SW 1271 (cell line): ENCODE data around the gene PELO.
"Not testable (repeated sequence)": the region's sequence is repeated elsewhere in the genome, so short reads cannot be mapped to it uniquely, and the experiment has no call there.

Source experiments
- DNase-seq, 2 experiments: peaks; one replicate each; lab custom pipeline; 2025; lab: John Stamatoyannopoulos, UW

The PELO gene

GRCh38 chr5:52787600-52788504, at the start of gene PELO, which contains the start of gene ITGA1:
Gene PELO (plus strand): TSS chr5:52787916. CDS start chr5:52800395, 12,479 bp downstream.
Gene ITGA1 (plus strand): TSS chr5:52787916. CDS start chr5:52788354, 438 bp downstream.
- DNase-seq = peak; percentile 78 to 91

DNA sequence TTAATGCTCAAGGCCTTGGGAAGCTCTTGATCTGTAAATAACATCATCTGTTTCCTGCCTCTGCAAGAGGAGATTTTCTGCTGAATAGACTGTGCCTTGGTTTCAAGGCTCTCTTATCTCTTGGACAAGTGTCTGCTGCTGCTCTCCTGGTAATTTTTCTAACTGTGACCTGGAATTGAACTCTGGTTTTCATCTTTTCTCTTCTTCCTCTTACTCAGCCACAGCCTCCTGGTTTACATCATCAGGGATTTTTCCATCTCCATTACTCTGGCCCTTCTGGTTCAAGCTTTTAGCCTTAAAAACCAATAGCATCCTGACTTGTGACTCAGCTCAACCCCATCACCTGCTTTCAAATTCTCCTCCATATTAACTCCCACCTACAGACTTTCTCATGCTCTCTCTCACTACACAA, 49.6 kb upstream of the PELO start:
- no peak for DNase-seq

DNA sequence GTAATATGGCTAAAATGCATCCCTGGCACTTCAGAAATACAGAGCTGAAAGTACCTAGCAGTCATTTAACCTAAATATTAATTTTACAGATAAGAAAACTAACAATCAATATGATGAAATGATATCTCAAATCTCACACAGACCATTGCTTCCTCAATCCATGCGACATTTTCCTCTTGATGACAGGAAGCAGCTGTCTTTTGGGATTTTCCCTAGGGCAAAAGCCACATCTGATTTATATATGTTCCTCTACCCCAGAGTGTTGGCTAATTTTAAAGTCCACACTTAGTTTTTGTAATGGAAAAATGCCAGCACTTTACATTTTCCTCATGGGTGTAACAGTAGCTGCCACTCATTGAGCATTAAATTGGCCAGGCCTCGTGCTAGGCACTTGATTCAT, 47.7 kb upstream of the PELO start:
- DNase-seq = no peak

DNA sequence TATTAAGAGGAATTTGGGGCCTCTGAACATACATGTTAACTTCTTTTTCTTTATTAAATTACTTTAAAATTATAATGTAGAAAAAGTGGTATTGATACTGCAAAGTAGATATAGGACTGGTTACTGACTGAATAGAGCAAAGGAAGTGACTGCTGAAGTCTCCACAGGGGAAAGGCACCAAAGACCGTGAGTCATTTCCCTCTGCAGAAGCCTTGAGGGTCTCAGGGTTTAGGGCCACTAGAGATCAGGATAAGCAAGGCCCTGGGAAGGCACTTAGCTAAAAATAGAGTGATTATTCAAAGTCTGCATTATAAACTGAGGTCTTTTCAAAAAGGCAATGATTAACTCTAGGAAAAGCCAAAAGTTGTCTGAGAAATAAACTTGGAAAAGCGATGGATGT, 44.7 kb upstream of the PELO start:
- no peak for DNase-seq

GRCh38 chr5:52743529-52743928, 44.2 kb upstream of the PELO start:
- no peak for DNase-seq

DNA sequence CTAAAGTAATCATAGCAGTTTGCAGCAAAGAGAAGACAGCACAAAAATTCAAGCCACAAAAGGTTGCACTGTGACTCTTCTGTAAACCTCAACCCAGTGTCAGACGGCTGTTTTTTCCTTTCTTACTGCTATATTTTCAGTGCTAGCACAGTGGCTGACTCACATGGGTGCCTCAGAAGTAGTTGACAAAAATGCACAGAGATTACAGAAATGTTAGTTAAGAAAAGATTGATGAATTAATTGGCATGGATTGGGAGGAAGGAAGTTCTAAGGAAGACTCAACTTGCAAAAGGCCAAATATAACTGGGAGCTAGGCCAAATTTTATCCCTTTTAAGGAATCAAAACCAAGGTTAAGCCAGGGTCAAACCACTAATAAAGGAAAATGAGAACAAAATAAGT, 43.7 kb upstream of the PELO start:
- no peak for DNase-seq

DNA sequence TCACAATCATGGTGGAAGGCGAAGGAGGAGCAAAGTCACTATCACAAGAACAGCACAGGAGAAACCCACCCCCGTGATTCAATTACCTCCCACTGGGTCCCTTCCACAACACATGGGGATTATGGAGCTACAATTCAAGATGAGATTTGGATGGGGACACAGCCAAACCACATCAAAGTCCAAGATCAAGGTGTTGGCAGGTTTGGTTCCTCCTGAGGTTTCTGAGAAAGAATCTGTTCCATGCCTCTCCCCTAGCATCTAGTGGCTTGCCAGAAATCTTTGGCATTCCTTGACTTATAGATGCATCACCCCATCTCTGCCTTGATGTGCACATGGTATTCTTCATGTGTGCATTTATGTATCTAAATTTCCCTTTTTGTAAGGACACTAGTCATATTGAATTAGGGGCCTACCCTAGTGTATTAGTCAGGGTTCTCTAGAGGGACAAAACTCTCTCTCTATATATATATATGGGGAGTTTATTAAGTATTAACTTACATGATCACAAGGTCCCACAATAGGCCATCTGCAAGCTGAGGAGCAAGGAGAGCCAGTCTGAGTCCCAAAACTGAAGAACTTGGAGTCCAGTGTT, 42.8 kb upstream of the PELO start:
- DNase-seq = not testable (repeated sequence)

GRCh38 chr5:52746539-52746938, 41.2 kb upstream of the PELO start:
- DNase-seq = no peak

DNA sequence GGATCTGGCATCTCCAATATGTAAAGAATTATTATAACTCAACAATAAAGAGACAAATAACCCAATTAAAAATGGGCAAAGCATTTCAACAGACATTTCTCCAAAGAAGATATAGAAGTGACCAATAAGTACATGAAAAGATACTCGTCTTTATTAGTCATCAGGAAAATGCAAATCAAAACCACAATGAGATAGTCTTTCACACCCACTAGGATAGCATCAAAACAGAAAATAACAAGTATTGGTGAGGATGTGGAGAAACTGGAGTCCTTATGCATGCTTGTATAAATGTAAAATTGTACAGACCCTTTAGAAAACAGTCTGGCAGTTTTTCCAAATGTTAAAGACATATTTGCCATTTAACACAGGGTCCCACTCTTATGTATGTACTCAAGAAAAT, 39.1 kb upstream of the PELO start:
- DNase-seq = no peak

GRCh38 chr5:52749666-52750065, 38.0 kb upstream of the PELO start:
- DNase-seq = no peak

DNA sequence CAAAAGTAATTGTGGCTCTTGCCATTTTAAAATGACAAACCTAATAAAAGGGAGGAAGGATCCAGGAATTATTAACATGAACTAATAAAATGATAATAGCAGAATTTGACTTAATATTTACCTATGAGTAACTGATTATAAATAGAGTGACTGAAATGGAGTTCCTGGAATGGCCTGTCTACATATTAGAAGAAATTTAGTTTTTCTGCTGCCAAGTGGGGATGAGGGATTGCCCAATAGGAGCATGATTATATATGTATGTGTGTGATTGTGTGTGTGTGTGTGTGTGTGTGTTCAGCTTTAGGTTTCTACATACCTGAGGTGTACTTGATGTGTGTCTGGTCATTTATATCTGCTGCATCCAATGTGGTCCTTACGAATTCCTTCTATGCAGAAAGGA, 36.6 kb upstream of the PELO start:
- no peak for DNase-seq

GRCh38 chr5:52754051-52754450, 33.7 kb upstream of the PELO start:
- DNase-seq = no peak

- no peak for DNase-seq
Measured at GRCh38 chr5:52757527-52757926, 30.2 kb upstream of the PELO start.

DNA sequence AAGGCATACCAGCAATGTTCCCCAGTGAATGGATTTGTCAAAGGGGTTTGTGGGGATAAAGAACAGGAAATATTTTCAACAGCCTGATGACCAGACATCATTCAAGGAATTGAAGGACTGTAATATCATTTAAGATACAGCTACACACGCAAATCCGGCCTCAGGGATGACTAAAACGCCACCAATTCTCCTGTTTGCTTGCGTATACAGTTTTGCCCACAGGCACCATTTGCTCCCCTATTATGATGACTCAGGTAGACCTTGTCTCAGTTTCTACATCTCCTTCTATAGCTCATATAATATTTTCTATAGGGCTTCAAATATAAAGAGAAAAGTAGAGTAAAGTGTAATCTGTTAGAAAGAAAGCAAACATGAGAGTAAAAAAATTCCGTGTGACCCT, 29.7 kb upstream of the PELO start:
- no peak for DNase-seq

GRCh38 chr5:52759331-52759730, 28.4 kb upstream of the PELO start:
- DNase-seq = no peak

DNA sequence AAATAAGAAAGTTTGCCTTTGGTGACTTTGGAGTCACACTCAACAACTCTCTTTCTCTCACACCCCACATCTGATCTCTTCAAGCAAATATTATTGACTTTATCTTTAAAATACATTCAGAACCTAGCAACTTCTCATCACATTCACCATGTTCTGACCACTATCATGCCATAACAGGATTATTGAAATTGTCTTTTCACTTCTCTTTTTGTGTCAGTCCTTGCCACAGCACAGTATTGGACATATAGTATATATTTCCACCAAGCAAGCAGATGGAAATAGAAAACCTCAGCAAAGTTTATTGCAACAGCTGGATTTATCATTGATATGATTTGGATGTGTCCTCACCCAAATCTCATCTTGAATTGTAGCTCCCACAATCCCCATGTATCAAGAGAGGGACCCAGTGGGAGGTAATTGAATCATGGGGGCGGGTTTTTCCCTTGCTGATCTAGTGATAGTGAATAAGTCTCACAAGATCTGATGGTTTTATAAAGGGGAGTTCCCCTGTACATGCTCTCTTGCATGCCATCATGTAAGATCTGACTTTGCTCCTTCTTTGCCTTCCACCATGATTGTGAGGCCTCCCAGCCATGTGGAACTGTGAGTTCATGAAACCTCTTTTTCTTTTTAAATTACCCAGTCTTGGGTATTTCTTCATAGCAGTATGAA, 26.9 kb upstream of the PELO start:
- DNase-seq = no peak

DNA sequence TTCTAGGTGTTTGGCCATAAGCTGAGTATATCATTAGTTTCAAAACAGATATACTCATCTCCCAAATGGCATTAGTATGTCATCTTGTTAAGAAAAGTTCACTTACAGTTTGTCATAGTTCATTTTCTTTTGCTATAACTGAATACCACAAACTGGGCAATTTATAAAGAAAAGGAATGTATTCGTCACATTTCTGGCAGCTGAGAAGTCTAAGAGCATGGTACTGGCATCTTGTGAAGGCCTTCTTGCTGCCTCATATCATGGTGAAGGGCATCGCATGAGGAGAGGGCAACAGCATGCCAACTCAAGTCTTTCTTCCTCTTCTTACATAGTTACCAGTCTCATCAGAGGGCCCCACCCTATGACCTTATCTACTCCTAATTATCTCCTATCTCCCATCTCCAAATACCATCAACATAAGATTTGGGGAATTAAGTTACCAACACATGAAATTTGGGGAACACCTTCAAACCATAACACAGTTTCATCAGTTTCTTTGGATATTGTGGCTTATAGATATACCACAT, 20.4 kb upstream of the PELO start:
- no peak for DNase-seq

GRCh38 chr5:52767766-52768480, 19.8 kb upstream of the PELO start:
- no peak for DNase-seq

DNA sequence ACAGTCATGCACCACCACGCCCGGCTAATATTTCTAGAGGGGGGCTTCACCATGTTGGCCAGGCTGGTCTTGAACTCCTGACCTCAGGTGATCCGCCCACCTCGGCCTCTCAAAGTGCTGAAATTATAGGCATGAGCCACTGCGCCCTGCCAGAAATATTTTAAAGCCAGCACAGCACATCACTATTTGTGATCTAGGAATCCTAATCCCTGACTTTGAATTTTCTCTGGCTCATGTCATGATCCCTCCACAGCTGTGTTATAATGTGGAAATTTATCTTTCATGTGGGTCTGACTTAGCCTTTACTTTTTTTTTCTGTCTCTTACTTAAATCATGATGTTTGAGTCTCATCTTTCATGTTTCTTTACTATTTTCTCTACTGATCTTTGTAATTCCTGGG, 18.7 kb upstream of the PELO start:
- DNase-seq = no peak

DNA sequence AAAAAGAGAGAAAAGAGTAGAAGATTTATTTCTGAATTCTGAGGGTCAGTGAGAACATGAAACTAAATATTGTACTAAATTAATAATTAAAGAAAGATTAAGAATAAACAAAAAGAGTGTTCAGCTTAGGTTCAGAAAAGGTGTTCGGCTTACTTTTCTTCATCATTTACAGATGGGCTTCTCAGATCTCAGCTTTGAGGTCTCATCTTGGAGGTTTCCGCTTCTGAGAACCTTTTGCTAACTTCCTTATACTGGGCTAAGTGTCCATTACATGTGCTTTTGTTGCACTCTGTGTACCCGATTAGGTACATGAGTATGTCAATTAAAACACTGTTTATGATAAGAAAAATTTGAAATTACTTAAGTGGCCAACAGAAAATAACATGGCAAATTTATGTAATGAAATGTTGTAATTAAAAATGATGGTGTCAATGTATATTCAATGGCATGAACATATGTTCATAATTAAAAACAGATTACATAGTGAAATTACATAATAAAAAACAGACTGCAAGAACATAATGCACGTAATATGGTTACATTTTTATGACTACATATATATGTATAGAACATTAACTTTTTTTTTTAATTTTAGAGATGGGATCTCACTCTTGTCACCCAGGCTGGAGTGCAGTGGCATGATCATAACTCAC, 17.3 kb upstream of the PELO start:
- no peak for DNase-seq

GRCh38 chr5:52771343-52772039, 16.2 kb upstream of the PELO start:
- DNase-seq = no peak
